ENCODE results near the gene GRAP2. TPM values are rescaled to one million over a fixed set of nuclear protein-coding genes. Genes with fewer than 3 reads are reported as not detected.

Gene GRAP2
- total and polyA plus RNA-seq, 2 of the 4 experiments (the other 2 are of a cell fraction): not detected

DNA sequence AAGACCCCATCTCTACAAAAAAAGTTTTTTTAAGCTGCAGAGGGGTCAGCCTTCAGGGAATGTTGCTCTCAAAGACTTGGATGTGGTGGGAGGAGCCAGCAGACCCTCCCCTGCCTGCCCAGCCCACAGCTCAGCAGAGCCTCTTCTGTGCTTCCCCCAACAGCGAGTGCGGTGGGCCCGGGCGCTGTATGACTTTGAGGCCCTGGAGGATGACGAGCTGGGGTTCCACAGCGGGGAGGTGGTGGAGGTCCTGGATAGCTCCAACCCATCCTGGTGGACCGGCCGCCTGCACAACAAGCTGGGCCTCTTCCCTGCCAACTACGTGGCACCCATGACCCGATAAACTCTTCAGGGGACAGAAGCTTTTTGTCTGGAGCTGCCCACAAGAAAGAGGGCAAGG is 69.9 kb downstream of the GRAP2 start (continued):
- TF ChIP-seq, protein P1, sequence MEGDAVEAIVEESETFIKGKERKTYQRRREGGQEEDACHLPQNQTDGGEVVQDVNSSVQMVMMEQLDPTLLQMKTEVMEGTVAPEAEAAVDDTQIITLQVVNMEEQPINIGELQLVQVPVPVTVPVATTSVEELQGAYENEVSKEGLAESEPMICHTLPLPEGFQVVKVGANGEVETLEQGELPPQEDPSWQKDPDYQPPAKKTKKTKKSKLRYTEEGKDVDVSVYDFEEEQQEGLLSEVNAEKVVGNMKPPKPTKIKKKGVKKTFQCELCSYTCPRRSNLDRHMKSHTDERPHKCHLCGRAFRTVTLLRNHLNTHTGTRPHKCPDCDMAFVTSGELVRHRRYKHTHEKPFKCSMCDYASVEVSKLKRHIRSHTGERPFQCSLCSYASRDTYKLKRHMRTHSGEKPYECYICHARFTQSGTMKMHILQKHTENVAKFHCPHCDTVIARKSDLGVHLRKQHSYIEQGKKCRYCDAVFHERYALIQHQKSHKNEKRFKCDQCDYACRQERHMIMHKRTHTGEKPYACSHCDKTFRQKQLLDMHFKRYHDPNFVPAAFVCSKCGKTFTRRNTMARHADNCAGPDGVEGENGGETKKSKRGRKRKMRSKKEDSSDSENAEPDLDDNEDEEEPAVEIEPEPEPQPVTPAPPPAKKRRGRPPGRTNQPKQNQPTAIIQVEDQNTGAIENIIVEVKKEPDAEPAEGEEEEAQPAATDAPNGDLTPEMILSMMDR (conservative IDR thresholded peaks at IDR 0.05; ENCODE audit: low read depth, low read length): no peak
- TF ChIP-seq RCOR1 (IDR thresholded peaks at IDR 0.05; ENCODE audit: insufficient replicate concordance, low read length) (no peak), MAFK (IDR thresholded peaks at IDR 0.05; ENCODE audit: low read depth, low read length) (no peak)

DNA sequence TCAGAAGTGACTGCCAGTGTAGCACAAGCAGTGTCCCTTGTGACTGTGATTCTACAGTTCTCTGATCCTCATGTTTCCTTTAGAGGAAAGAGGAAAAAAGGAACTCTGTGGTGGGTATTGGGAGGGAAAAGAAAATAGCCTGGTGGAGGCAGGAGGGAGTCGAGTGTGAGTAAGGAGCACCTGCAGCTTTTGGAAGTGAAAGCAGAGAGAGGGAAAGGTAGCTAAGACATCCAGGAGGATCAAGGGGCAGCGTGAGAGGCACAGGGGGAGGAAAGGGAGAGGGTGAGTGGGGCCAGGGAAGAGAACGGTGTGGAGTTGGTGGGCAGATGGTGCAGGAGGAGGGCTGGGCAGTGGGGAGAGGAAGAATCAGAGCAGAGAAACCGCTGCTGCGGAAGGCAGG is 71.8 kb downstream of the GRAP2 start:
- CTCF ChIA-PET: no interaction called here
- no peak overlapping the region for H3K4me3 ChIP-seq (ENCODE audit: insufficient read depth, low read depth, low read length)
- no peak overlapping the region for H3K18ac ChIP-seq (ENCODE audit: low read depth, low read length)
- H3K79me1 ChIP-seq (ENCODE audit: low read depth in 1 of 2, low read length in 2 of 2): no peaks in the 10 kb centered on the region
- no peak overlapping the region for H2AK9ac ChIP-seq (replicated peaks; ENCODE audit: low read depth, low read length, poor library complexity)
- H3K9me3 ChIP-seq (ENCODE audit: control insufficient read depth, insufficient read depth, low read length): no peaks in the 10 kb centered on the region
- WGBS, 2 experiments (ENCODE audit: extremely low coverage in 2 of 2, insufficient read length in 1 of 2): 55% methylated on average over 4 of the region's 5 CpGs; no CpG with 5 or more reads in 1 of the 2 experiments
- H3K27me3 ChIP-seq (ENCODE audit: control insufficient read depth, insufficient read depth, low read length): peaks cover 67% of the 10 kb centered on the region
- H4K5ac ChIP-seq (ENCODE audit: low read depth, low read length): no peak overlapping the region
- no peak for ATAC-seq (ENCODE audit: low read depth)
- no peak overlapping the region for H4K91ac ChIP-seq (ENCODE audit: insufficient read depth, low read depth, low read length)
- no peaks in the 10 kb centered on the region for H3K4me1 ChIP-seq (ENCODE audit: control insufficient read depth, insufficient read depth, low read length)
- no peak overlapping the region for H4K8ac ChIP-seq (ENCODE audit: low read depth in 2 of 2, low read length in 2 of 2)
- H3K27ac ChIP-seq (ENCODE audit: insufficient read depth, low read length): no peak overlapping the region
- in situ Hi-C loops (cut with MboI; ENCODE audit: low sequenced_read_pairs): no loop called here
- H2AFZ ChIP-seq (replicated peaks; ENCODE audit: low read length, poor library complexity): no peak overlapping the region
- no peak overlapping the region for H3K4ac ChIP-seq (ENCODE audit: low read depth, low read length)
- H3K9ac ChIP-seq (ENCODE audit: low read depth, low read length): no peak overlapping the region
- TF ChIP-seq SMC3 (IDR thresholded peaks at IDR 0.05; ENCODE audit: low read depth, low read length) (no peak), CEBPB (IDR thresholded peaks at IDR 0.05; ENCODE audit: low read depth, low read length) (no peak), FOS (IDR thresholded peaks at IDR 0.05; ENCODE audit: low read depth, low read length) (no peak), MAFK (IDR thresholded peaks at IDR 0.05; ENCODE audit: low read depth, low read length) (no peak)
- TF ChIP-seq, protein P1 (conservative IDR thresholded peaks at IDR 0.05; ENCODE audit: low read depth, low read length): no peak
- H3K56ac ChIP-seq (ENCODE audit: extremely low read depth, insufficient read depth, low read length): no peak overlapping the region
- no TSS peak for BruUV-seq (replicated peaks)
- no peak for DNase-seq
- no peaks in the 10 kb centered on the region for H4K20me1 ChIP-seq (ENCODE audit: insufficient read depth, low read length)
- intact Hi-C loops (cut with micrococcal nuclease): no loop called here
- dilution Hi-C loops (cut with HindIII; ENCODE audit: low sequenced_read_pairs, unreplicated experiment): no loop called here
- POLR2A ChIA-PET (ENCODE audit: unreplicated experiment): no interaction called here
- no peak overlapping the region for H3K23ac ChIP-seq (ENCODE audit: low read depth, low read length)
- H3K9me1 ChIP-seq (ENCODE audit: insufficient read depth, low read length): no peaks in the 10 kb centered on the region
- no peak overlapping the region for H2BK5ac ChIP-seq (ENCODE audit: low read depth, low read length, poor library complexity, severe bottlenecking)
- H3K36me3 ChIP-seq (ENCODE audit: control insufficient read depth, insufficient read depth, low read length): no peaks in the 10 kb centered on the region
- no peak overlapping the region for H2BK120ac ChIP-seq (ENCODE audit: low read depth, low read length)
- H3K14ac ChIP-seq (replicated peaks; ENCODE audit: low read depth, low read length): no peak overlapping the region
- no peak overlapping the region for H2BK15ac ChIP-seq (ENCODE audit: low read depth, low read length)
- no peak overlapping the region for H2AK5ac ChIP-seq (ENCODE audit: low read depth, low read length)
- H2BK20ac ChIP-seq (ENCODE audit: low read depth, low read length): no peak overlapping the region
- no peak overlapping the region for H3K4me2 ChIP-seq (ENCODE audit: low read depth, low read length)
